Neutrophil (primary cell): ENCODE data around the gene CAB39.
A peak's percentile ranks its signal among the peaks of the same experiment; 100 is the strongest.

ENCODE experiments used
- H3K27ac ChIP-seq: fragments of 200-600 bp; sonication (generic); 2 replicates; pipeline ENCODE4 v1.5.1; 2016; ENCODE audit warnings: mild to moderate bottlenecking, moderate library complexity
- H3K27me3 ChIP-seq: fragments of 200-600 bp; sonication (generic); 2 replicates; pipeline ENCODE4 v1.6.0; 2016; ENCODE audit warnings: mild to moderate bottlenecking
- H3K36me3 ChIP-seq: fragments of 200-600 bp; sonication (generic); 2 replicates; pipeline ENCODE4 v1.5.1; 2017
- H3K4me1 ChIP-seq, 2 experiments: fragments of 200-600 bp in 1 of 2; sonication (generic) in 1 of 2; 1 replicate in 1 of 2; 2 replicates in 1 of 2; pipeline versions ENCODE4 v1.5.1 to v1.6.1; 2013 to 2016; ENCODE audit warnings: low read depth in 1 of 2, low read length in 1 of 2, mild to moderate bottlenecking in 1 of 2, moderate library complexity in 1 of 2; ENCODE audit not compliant: control insufficient read depth in 1 of 2, insufficient read depth in 1 of 2
- H3K4me3 ChIP-seq, 2 experiments: fragments of 200-600 bp in 1 of 2; sonication (generic) in 1 of 2; 1 replicate in 1 of 2; 2 replicates in 1 of 2; pipeline ENCODE4 v1.5.1; 2013 to 2016; ENCODE audit warnings: low read depth in 1 of 2, low read length in 1 of 2, mild to moderate bottlenecking in 1 of 2, moderate library complexity in 1 of 2
- H3K9me3 ChIP-seq: fragments of 200-600 bp; sonication (generic); 2 replicates; pipeline ENCODE4 v1.5.1; 2016
- TF ChIP-seq, protein P1 (sequence below): fragments of 200-600 bp; sonication (generic); IDR thresholded peaks from 2 replicates; pipeline ENCODE4 v1.5.1; 2016; ENCODE audit warnings: antibody characterized with exemption

Gene CAB39

GRCh38 chr2:230849633-230850357, 137.2 kb downstream of the CAB39 start:
- Histone ChIP-seq H3K9me3 (no peaks in the 10 kb centered on the region), H3K4me3 (no peak overlapping the region), H3K36me3 (no peaks in the 10 kb centered on the region), H3K27ac (no peak overlapping the region), H3K4me1 (peaks cover 0 to 5% of the 10 kb centered on the region in 2 experiments), H3K27me3 (peaks cover 48% of the 10 kb centered on the region)
- TF ChIP-seq, protein P1, sequence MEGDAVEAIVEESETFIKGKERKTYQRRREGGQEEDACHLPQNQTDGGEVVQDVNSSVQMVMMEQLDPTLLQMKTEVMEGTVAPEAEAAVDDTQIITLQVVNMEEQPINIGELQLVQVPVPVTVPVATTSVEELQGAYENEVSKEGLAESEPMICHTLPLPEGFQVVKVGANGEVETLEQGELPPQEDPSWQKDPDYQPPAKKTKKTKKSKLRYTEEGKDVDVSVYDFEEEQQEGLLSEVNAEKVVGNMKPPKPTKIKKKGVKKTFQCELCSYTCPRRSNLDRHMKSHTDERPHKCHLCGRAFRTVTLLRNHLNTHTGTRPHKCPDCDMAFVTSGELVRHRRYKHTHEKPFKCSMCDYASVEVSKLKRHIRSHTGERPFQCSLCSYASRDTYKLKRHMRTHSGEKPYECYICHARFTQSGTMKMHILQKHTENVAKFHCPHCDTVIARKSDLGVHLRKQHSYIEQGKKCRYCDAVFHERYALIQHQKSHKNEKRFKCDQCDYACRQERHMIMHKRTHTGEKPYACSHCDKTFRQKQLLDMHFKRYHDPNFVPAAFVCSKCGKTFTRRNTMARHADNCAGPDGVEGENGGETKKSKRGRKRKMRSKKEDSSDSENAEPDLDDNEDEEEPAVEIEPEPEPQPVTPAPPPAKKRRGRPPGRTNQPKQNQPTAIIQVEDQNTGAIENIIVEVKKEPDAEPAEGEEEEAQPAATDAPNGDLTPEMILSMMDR: peak; percentile 94

DNA sequence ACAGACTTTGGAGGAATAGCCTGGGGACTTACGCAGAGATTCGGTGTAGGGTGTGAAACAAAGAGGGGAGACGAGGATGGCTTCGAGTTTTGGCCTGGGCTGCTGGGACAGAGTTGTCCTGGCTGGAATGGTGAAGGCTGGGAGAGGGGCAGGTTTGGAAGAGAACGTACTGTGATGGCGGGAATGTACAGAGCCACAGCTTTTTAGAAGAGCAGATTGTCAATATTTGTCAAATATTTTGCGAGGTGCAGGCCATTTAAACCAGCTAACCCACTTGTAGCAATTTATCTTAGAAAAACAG, 137.7 kb downstream of the CAB39 start:
- Histone ChIP-seq H3K27ac (no peak overlapping the region), H3K9me3 (no peaks in the 10 kb centered on the region), H3K4me3 (no peak overlapping the region), H3K4me1 (peaks cover 0 to 5% of the 10 kb centered on the region in 2 experiments), H3K27me3 (peaks cover 50% of the 10 kb centered on the region), H3K36me3 (no peaks in the 10 kb centered on the region)
- TF ChIP-seq, protein P1: no peak

- Histone ChIP-seq H3K36me3 (no peaks in the 10 kb centered on the region), H3K4me3 (no peak overlapping the region), H3K4me1 (peaks cover 0 to 5% of the 10 kb centered on the region in 2 experiments), H3K27me3 (peaks cover 50% of the 10 kb centered on the region), H3K27ac (no peak overlapping the region), H3K9me3 (no peaks in the 10 kb centered on the region)
- TF ChIP-seq, protein P1: no peak
Observed at GRCh38 chr2:230852113-230852512, 139.5 kb downstream of the CAB39 start.

- H3K9me3 ChIP-seq: no peaks in the 10 kb centered on the region
- peaks cover 67% of the 10 kb centered on the region for H3K27me3 ChIP-seq
- no peaks in the 10 kb centered on the region for H3K36me3 ChIP-seq
- H3K27ac ChIP-seq: no peak overlapping the region
- TF ChIP-seq, protein P1: no peak
- peaks cover 23 to 26% of the 10 kb centered on the region in 2 experiments for H3K4me1 ChIP-seq
- no peak overlapping the region for H3K4me3 ChIP-seq
Observed at GRCh38 chr2:230861552-230862255, 149.1 kb downstream of the CAB39 start.

DNA sequence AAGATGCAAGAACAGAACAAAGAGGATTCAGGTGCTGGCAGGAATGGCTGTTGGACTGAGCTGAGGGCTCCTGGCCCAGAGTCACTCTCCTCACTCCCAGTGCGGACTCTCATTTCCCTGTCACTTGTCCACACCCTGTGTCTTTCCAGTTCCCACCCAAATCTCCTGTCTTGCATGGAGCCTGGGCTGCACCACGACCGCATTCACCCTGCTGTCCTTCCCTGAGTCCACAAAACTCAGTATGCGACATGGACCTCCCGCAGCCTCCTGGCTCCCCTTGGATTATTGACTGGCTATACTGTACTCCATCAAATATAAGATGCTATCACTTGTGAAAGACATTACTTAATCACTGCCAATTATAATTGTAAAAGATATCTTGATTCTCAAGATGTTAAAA, 149.7 kb downstream of the CAB39 start:
- Histone ChIP-seq H3K27me3 (peaks cover 69% of the 10 kb centered on the region), H3K27ac (no peak overlapping the region), H3K4me3 (no peak overlapping the region), H3K4me1 (peaks cover 29 to 32% of the 10 kb centered on the region in 2 experiments), H3K9me3 (no peaks in the 10 kb centered on the region), H3K36me3 (no peaks in the 10 kb centered on the region)
- TF ChIP-seq, protein P1: no peak
